Kidney epithelial cell (primary cell): ENCODE measurements around the gene POFUT1. TPM values are rescaled to one million over a fixed set of nuclear protein-coding genes. Genes with fewer than 3 reads are reported as not detected.

Experiments
- DNase-seq: peaks from one replicate; pipeline ENCODE4 v3.0.0-alpha.2; 2010; ENCODE audit warnings: low read depth
- H3K27me3 ChIP-seq: 2 replicates; pipeline ENCODE4 v1.6.0; 2011; ENCODE audit warnings: low read length; ENCODE audit not compliant: control insufficient read depth, insufficient read depth
- H3K36me3 ChIP-seq: 2 replicates; pipeline ENCODE4 v1.5.1; 2011; ENCODE audit warnings: low read length; ENCODE audit not compliant: control insufficient read depth, insufficient read depth
- H3K4me3 ChIP-seq: 2 replicates; pipeline ENCODE4 v1.5.1; 2011; ENCODE audit warnings: low read depth, mild to moderate bottlenecking, control low read depth, low read length
- CTCF ChIP-seq: IDR thresholded peaks from 2 replicates; pipeline ENCODE4 v1.5.1; 2011; ENCODE audit warnings: mild to moderate bottlenecking, moderate library complexity, low read length, control low read depth, inconsistent platforms; ENCODE audit not compliant: insufficient read depth, poor library complexity, severe bottlenecking
- total RNA-seq: library from RNA; depleted of rRNA; stranded (reverse); fragments of >200 nt; gene quantifications from 2 replicates; pipeline ENCODE4 v1.2.3, GENCODE V29; 2015

Gene POFUT1
- total RNA-seq, 1 donor from 2014 or later, result 44.3 TPM

GRCh38 chr20:32216179-32217142, 8.8 kb downstream of the POFUT1 start:
- Histone ChIP-seq H3K36me3 (peaks cover 2% of the 10 kb centered on the region), H3K27me3 (no peaks in the 10 kb centered on the region), H3K4me3 (no peak overlapping the region)
- DNase-seq, result no peak
- no peak for TF ChIP-seq CTCF

- no peak for DNase-seq
- Histone ChIP-seq H3K36me3 (no peaks in the 10 kb centered on the region), H3K27me3 (no peaks in the 10 kb centered on the region), H3K4me3 (no peak overlapping the region)
- TF ChIP-seq CTCF, result no peak
Observed at GRCh38 chr20:32218156-32218900, 10.6 kb downstream of the POFUT1 start.

GRCh38 chr20:32224463-32224862, 16.8 kb downstream of the POFUT1 start:
- Histone ChIP-seq H3K4me3 (no peak overlapping the region), H3K27me3 (no peaks in the 10 kb centered on the region), H3K36me3 (peaks cover 1% of the 10 kb centered on the region)
- DNase-seq, result no peak
- TF ChIP-seq CTCF, result no peak

- H3K4me3 ChIP-seq, result no peak overlapping the region
- DNase-seq, result no peak
- H3K36me3 ChIP-seq, result peaks cover 1% of the 10 kb centered on the region
- H3K27me3 ChIP-seq, result no peaks in the 10 kb centered on the region
- TF ChIP-seq CTCF, result no peak
Observed at GRCh38 chr20:32226391-32226790, 18.7 kb downstream of the POFUT1 start.

GRCh38 chr20:32227306-32227705, 19.6 kb downstream of the POFUT1 start:
- Histone ChIP-seq H3K27me3 (no peaks in the 10 kb centered on the region), H3K36me3 (peaks cover 1% of the 10 kb centered on the region), H3K4me3 (no peak overlapping the region)
- no peak for TF ChIP-seq CTCF
- no peak for DNase-seq
